ENCODE results near the gene BCS1L.
"Not testable (repeated sequence)": the region's sequence is repeated elsewhere in the genome, so short reads cannot be mapped to it uniquely, and the experiment has no call there.

The BCS1L gene

DNA sequence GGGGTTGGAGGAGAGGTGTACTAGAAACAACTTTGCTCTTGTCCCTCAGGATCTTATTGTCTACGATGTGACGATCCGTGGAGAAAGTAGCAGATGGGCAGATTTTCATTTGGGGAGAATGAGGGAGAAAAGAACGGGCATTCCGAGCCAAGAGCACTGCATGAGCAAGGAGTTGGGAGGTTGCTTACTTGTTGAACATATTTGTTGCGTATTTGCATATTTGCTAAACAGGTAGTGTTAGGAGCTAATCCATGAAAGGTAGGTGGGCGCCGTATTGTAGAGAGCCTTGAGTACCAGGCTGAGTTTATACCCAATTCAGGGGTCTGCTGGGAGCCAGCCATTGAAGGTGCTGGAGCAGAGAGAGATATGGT lies 490 bp downstream of the BCS1L start:
- DNase-seq: no peak

GRCh38 chr2:218662377-218662776 lies 2.9 kb downstream of the BCS1L start:
- DNase-seq: no peak

DNA sequence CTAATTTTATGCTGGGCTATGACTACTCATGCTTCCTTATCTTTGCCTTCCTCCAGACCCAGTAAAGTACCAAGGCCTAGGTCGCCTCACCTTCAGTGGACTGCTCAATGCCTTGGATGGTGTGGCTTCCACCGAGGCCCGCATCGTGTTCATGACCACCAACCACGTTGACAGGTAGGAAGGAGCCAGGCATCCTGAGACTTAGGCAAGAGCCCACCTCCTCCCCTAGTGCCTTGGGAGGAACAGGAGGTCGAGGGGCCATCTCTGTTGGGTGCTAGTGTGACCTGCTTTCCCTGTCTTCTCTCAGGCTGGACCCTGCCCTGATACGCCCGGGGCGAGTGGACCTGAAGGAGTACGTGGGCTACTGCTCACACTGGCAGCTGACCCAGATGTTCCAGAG lies 3.3 kb downstream of the BCS1L start:
- DNase-seq: no peak

- no peak for DNase-seq
Observed at GRCh38 chr2:218663901-218664300, 4.4 kb downstream of the BCS1L start.

GRCh38 chr2:218664653-218665052 lies 5.2 kb downstream of the BCS1L start:
- DNase-seq: no peak

- DNase-seq: no peak
Observed at GRCh38 chr2:218671097-218671653, 11.7 kb downstream of the BCS1L start.

DNA sequence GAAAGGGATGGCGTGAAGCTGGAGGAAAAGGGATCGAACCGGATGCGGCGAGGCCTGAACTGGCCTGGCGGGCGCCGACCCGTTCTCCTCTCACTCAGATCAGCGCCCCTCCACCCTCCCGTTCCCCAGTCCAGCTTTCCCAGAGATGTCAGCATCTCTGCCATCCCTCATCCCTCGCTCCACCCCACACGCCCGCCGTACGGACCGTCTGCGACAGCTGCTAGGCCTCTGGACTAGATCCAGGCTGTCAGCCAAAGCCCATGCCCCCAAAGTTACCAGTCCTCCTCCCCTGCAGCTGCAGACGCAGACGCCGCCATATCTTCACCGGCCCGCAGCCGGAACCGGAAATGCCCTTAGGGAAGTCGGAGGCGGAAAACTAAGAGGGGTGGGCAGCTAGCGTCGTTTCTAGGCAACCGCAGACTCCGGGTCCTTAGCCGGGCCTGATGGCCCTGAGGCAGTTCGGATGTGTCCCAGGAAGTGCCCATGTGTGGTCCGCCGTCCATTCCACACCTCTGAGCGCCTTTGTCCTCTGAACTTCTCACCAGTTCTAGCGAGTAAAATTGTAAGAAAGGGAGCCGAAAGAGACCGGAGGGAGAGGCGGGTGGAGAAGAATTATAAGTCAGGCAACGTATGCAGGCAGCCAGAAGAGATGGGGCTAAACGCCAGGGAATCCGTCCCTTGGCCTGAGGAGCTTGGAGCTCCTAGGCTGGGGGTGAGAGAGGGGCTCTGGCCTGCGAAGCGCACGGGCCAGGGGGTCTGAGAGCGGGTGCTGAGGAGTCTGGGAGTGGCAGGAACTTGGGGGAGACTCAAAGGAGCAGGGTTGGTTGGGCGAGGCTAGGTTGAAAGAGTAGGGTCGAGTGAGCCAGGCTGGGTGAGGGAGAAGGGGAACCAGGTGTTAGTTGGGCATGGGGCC lies 12.4 kb downstream of the BCS1L start, which contains the start of the genes RNF25 and STK36:
Gene RNF25 (minus strand): TSS at position 349 of the 913 bp plus-strand sequence. CDS start 32 bp downstream, at position 317.
Gene STK36 (plus strand): TSS at position 433 of the 913 bp plus-strand sequence. CDS start 744 bp downstream, outside the sequence.
- peak; percentile 80 for DNase-seq

GRCh38 chr2:218679119-218679518 lies 19.6 kb downstream of the BCS1L start:
- DNase-seq: no peak

DNA sequence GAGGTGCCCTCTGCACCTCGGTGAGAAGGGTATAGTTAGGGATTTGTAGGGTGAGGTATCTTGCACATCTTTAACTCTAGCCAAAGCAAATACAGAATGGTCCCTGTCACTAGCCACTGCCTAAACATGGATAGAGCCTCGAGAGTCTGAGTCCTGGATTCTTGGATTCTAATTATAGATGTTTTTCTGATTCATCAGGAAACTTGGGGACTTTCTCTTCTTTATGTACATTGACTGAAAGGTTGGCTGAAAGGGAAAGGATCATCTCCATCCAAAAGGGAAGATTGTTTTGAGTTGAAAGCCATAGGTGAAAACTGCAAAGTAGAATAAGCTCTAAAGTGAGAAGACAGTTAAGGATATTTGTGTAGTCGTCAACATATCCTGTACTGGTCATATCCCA lies 20.6 kb downstream of the BCS1L start:
- no peak for DNase-seq

DNA sequence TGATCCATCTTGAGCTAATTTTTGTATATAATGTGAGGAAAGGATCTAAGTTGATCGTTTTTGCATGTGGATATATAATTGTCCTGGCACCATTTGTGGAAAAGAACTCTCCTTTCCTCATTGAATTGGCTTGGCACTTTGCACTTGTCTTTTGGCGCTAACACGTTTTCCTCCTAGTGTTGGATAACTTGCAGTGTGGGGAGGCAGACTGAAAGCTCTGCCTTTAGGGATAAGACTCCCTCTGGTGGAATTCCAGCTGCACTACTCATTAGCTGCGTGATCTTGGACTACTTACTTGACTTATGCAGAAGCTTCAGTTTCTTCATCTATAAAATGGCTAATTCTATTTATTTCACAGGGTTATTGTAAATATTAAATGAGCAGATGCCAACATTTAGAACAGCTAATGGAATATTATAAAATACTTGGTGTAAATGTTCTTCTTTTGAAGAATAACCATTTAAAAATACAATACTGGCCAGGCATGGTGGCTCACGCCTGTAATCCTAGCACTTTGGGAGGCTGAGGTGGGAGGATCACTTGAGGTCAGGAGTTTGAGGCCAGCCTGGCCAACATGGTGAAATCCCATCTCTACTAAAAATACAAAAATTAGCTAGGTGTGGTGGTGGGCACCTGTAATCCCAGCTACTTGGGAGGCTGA lies 28.0 kb downstream of the BCS1L start:
- not testable (repeated sequence) for DNase-seq

DNA sequence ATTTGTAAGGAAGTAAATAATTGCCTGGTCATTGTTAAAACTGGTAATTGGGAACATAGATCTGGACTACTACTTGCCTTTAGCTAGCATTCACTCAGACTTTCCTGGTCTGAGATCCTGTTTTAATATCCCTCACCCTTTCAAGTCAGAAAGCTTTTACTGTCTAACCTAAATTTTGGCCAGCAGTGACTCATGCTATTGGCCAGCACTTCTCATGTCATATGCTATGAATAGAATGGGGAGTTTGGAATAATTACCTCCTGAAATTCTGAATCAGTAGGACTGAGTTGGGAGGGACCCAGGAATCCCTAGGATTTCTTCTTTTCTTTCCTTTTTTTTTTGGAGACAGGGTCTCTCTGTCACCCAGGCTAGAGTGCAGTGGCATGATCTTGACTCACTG lies 31.8 kb downstream of the BCS1L start:
- no peak for DNase-seq

GRCh38 chr2:218694405-218695145 lies 35.1 kb downstream of the BCS1L start:
- DNase-seq: no peak

- no peak for DNase-seq
Observed at GRCh38 chr2:218698885-218699284, 39.4 kb downstream of the BCS1L start.

- DNase-seq: no peak
Observed at GRCh38 chr2:218701806-218702205, 42.3 kb downstream of the BCS1L start.

DNA sequence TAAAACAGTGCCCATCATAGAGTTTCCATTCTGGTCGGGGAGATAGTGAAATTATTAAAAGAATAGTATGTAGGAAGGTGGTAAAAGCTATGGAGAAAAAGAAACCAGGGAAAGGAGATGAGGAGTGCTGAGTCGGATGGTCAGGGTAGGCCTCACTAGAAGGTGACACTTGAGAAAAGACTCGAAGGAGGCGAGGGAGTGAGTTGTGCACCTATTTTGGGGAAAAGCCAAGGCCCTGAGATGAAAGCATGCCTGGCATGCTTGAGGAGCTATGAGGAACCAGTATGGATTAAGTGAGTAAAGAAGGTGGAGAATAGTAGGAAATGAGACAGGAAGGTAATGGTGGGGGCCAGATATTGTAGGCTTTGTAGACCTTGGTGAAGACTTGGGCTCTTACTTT lies 43.9 kb downstream of the BCS1L start:
- DNase-seq: no peak

DNA sequence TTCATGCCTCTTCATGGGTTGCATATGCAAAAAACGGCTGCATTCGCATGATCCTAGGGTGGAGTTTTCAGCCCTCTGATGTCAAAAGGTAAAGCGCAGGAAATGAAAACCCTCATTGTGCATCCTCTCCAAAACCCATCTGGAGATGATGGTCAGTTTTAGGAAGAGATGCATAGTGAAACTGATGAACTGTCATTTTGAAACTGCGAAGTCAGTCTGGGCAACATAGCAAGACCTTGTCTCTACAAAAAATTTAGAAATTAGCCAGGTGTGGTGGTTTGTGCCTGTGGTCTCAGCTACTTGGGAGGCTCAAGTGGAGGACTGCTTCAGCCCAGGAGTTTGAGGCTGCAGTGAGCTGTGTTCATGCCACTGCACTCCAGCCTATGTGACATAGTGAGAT lies 48.6 kb downstream of the BCS1L start:
- no peak for DNase-seq

DNA sequence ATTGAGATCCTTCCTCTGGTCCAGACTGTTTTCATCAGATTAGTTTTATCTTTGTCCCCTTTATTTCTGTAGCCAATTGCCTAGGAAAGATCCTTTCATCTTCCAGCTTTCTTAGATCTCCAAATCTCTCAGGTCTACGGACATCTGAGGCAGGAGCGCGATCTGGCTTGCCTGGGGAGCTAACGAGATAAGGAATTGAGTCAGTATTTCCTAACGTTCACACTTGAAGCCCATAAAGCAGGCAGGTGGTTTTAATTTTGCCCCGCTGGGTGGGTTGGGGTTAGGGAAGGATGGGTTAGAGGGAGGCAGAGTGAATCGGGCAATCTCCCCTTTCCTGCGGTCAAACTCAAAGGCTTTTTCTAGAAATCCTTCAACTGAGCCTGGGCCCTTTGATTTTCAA lies 50.4 kb downstream of the BCS1L start:
- no peak for DNase-seq

DNA sequence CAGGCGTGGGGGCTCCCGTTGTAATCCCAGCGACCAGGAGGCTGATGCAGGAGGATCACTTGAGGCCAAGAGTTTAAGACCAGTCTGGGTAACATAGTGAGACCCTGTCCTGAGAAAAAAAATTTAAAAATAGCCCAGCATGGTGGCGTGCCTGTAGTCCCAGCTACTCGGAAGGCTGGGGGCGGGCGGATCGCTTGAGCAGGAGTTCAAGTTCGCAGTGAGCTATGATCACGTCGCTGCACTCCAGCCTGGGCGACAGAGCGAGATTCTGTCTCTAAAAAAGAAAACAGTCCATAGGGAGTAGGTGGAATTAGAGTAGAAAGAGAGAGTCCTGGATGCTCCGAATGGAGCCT lies 50.8 kb downstream of the BCS1L start:
- DNase-seq: no peak

- peak; percentile 90 for DNase-seq
Observed at GRCh38 chr2:218710687-218711549, 51.4 kb downstream of the BCS1L start, which contains the start of gene TTLL4. Gene TTLL4, plus strand, starts transcription at chr2:218710835. Its CDS starts 26,842 bp downstream, at chr2:218737677.

- no peak for DNase-seq
Observed at GRCh38 chr2:218711550-218711929, 52.1 kb downstream of the BCS1L start.

All from right kidney (tissue), 1 donor.